Ecto neural progenitor cell (in vitro differentiated cells): ENCODE measurements around the gene STX3.
"Not testable (repeated sequence)": the region's sequence is repeated elsewhere in the genome, so short reads cannot be mapped to it uniquely, and the experiment has no call there.

Source experiments
- DNase-seq: peaks from one replicate; pipeline ENCODE4 v3.0.0-alpha.2; 2018; ENCODE audit warnings: low spot score

The STX3 gene

DNA sequence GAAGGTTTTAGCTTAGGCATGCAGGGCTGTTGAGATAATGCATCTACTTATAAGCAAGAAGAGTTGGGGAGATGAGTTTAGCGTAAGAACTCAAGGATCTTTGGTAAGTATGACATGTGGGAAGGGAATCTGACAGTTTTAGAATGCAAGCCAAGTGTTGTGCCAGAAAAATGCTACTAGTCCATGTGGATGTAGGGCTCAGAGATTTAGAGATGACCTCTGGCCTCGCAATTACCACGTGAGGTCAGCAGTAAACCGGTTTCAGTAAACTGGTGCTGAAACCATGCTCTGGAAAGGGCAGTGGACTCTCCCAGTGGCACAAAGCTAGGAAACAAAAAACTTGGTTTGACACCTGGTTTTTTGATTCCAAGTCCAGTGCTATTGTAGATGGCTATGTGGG lies 36.5 kb downstream of the STX3 start:
- DNase-seq = no peak

GRCh38 chr11:59792507-59792906 lies 37.3 kb downstream of the STX3 start:
- DNase-seq = no peak

GRCh38 chr11:59794417-59794816 lies 39.2 kb downstream of the STX3 start:
- DNase-seq = no peak

GRCh38 chr11:59800390-59801025 lies 45.3 kb downstream of the STX3 start:
- no peak for DNase-seq

DNA sequence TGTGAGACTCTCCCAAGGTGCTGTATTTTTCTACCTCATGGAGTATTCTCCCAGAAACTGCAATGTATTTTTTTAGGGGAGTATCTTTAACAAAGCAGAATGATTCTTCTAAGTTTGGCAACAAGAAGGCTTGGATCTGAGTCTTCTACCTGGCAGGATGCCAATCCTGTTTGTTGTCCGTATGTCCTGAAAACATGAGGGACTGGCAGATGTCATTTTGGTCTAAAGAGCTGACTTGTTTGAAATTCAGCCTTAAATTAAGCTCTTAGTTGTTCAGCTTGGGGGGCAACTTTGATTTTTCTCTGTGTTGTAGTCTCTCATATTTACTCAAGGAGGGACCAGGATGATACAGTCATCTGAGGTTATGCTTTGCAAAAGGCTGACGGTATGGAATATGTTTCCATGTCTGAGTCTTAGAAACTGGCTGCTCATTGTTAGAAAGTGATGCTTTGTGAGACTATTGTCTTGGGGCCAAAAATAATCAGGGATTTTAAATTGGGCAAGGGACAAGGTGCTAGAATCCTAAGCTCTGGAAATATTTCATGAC lies 46.1 kb downstream of the STX3 start:
- DNase-seq = no peak

DNA sequence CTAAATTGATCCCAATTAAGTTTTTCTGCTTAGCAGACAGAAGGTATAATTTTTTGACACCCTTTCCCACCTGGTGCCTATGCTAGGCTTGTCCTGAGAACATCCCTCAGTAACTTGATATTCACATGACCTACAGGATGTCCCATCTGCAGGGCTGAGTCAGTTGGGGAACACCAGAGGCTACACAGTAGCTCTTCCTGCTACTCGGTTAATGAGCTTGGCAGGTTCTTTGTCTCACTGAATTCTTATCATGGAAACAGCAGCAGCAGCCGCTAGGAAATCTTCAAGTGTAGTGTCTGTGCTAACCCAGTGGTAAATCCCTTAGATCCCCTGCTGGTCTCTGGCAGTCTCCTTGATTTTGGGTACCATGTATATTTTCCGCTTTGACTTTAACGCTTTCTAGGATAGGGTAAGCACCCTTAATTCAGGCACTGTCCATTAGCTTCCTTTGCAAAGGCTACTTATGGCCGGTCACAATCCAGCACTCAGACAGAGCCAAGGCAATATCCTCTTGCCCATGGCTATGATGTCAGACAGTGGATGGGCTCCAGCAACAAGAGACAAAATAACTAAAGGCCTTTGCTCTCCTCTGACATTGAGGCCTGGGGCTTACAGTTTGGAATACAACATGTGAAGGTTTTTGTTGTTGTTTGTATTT lies 46.9 kb downstream of the STX3 start:
- no peak for DNase-seq

DNA sequence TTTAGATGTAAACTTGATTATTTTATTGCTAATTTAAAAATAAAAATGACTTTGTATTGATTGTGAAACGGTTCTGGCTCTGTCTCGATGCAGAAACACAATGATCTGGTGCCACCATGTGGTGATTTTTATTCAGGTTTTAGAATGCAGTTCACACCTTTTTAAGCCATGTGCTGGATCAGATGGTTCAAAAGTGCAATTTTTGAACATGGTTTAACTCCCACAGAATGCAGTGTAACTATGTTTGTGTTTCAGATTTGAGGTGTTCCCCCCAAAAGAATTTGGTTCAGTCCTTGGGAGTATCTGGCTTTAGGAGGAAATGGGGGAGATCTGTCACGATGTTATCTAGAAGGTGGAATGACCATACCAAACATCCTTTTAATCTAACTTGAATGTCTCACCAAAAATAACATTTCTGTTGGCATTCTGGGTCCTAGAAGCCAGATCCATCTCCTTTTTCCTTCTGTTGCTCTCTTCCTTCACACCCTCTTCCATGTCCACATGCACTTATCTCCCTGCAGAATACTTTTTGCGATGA lies 47.5 kb downstream of the STX3 start:
- DNase-seq = no peak

- DNase-seq = no peak
Measured at GRCh38 chr11:59804061-59804460, 48.9 kb downstream of the STX3 start.

- DNase-seq = no peak
Measured at GRCh38 chr11:59807047-59807610, 52.0 kb downstream of the STX3 start.

- peak; percentile 92 for DNase-seq
Measured at GRCh38 chr11:59810189-59810910, 55.2 kb downstream of the STX3 start, which contains the start of gene MRPL16. TSS of gene MRPL16 (minus strand) at chr11:59810778. CDS start at chr11:59810658, 120 bp downstream.

- DNase-seq = no peak
Measured at GRCh38 chr11:59810911-59811259, 55.7 kb downstream of the STX3 start.

DNA sequence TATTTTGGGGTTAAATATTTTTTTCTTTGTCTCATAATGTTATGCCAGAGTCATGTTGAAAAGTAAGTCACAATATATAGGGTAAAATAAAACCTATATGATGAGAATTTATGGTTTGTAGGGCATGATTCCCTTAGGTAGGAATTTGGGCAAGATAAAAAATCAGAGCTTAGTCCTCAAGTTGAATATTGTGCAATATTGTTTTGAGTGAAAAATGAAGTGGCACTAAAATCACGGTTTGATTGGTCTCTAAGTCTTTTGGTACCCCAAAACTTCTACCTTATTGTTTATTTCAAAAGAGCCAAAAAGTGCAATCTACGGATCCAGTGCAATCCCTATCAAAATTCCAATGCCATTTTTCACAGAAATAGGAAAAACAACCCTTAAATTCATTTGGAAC lies 57.0 kb downstream of the STX3 start:
- DNase-seq = no peak

DNA sequence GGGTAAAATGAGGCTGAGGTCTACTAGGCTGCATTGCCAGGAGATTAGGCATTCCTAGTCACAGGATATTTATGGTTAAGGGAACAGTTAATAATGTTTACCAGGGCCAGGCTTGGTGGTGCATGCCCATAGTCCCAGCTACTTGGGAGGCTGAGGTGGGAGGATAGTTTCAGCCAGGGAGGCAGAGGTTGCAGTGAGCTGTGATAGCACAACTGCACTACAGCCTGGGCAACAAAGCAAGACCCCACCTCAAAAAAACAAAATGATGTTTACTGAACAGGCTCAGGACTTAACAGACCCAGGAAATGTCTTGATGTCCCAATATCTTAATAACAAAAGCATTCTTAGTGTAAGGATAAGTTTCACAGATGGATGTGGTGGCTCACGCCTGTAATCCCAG lies 58.2 kb downstream of the STX3 start:
- no peak for DNase-seq

DNA sequence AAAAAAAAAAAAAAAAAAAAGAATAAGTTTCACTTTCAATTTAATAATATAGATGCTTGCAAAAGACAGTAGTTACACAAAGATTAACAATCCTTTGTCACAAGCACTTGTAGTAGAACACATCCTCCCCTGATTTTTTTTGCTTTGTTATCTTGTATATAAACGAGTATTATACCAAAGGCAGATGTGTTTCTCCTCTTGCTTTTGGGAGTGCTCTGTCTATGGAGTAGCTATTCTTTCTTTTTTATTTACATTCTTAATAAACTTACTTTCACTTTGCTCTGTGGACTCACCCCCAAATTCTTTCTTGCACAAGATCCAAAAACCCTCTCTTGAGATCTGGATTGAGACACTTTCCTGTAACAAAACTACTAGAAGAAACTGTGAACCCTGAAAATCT lies 58.8 kb downstream of the STX3 start:
- no peak for DNase-seq

DNA sequence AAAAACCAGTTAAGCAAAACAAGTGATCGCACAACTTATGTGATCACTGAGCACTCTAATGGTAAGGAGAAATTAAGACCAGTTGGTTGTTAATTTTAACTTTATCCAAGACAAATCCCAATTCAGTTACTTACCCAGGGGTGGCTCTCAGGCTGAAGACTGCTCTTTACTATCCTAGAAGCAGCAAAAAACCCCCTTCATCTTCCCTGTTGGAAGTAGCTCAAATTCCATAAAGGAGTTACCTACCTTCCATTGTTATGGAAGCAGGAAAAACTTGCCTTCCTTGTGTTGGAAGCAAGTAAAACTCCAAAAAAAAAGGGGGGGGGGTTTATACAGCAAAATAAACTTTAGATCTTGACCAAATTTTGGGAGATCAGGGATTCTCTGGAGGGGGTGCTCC lies 60.6 kb downstream of the STX3 start:
- DNase-seq = no peak

DNA sequence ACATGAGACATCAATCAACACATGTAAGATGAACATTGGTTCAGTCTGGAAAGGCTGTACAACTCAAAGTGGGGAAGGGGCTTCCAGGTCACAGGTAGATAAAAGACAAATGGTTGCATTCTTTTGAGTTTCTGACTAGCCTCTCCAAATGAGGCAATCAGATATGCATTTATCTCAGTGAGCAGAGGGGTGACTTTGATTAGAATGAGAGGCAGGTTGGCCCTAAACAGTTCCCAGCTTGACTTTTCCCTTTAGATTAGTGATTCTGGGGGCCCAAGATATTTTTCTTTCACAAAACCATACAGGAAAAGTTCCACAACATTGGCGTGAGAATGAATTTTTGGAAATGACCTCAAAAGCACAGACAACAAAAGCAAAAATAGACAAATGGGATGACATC lies 61.3 kb downstream of the STX3 start:
- DNase-seq = not testable (repeated sequence)

DNA sequence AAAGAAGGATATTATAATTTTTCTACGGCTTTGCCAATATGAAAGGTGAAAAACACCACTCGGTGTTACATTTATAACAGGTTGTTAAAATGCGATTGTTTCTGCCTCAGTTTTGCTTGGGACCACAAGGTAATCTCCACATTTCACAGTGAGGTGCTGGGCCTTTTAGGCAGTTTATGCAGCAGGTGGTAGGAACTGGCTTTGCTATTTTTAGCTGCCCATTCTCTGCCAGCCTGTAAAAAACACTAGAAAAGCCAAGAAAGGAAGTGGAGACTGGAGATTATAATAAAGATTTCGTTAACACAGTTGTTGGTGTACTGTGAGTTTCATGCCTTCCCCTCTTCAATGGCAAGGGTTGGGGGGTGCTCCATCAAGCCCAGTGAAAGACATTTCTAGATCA lies 63.4 kb downstream of the STX3 start:
- no peak for DNase-seq

- no peak for DNase-seq
Measured at GRCh38 chr11:59822989-59823566, 67.9 kb downstream of the STX3 start.

DNA sequence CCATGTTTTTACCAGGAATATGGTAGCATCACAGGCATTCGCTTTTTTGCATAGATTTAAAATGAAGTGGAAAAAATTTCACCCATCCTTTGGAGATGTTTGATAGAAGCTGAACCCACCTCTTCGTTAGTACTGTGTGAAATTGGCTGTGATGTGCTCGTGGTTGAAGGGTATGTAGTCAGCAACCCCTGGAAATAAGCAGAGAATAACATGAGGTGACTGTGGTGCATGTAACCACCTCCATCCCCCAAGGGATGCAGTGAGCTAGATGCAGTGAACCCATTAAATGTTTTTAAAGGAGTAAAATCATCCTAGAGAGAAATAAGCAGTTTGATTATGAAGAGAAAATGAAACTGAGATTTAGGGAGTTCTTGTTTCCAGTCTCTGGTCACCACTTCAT lies 74.2 kb downstream of the STX3 start:
- DNase-seq = no peak

- DNase-seq = no peak
Measured at GRCh38 chr11:59833602-59834001, 78.4 kb downstream of the STX3 start.

DNA sequence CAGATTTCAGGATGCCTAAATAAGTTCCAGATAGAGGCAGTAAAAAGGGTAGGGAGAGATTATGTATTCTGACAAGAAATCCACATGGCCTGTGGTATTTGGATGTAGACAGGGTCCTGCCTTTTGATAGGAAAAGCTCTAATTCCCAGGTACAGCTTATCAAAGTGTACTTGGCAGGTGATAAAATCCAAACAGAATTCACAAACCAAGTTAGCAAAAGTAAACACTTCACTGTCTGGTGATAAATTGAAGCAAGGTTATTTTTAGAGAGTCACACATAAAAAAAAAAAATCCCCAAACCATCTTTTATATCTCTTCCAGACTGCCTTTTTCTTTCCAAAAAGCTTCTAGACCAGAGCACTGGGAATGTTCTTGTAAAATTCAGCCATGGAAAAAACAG lies 84.4 kb downstream of the STX3 start:
- no peak for DNase-seq

DNA sequence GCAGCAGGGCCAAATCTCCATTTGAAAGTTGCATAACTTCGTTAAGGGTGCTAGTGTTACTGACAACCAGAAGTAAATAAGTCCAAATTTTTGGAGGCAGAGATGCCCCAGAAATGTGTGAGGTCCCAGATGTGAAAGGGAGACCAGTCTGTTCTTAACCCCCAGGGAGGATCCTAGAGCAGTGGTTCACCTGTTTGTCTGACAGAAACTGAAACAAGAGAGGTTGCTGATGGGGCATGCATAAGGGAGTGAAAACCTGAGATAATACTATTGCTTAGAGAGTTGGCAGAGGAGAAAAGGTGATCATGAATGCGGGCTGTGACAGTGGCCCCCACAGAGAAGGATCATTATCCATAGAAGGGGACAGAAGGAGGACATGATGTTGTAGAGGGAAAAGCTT lies 86.3 kb downstream of the STX3 start:
- DNase-seq = no peak
